CD4-positive, alpha-beta T cell (primary cell): ENCODE measurements around the gene NFKB1. TPM values are rescaled to one million over a fixed set of nuclear protein-coding genes. Genes with fewer than 3 reads are reported as not detected.

Experiments
- ATAC-seq: fragments of 200-7000 bp; cut with Tn5 transposase; one replicate; pipeline ENCODE4 v1.10.0; 2022; ENCODE audit warnings: mild to moderate bottlenecking; ENCODE audit not compliant: poor library complexity
- CTCF ChIA-PET: fragments of 350-600 bp; sonication (Branson Sonifier 250); formaldehyde crosslinking; loops from one replicate; lab custom pipeline; 2021; ENCODE audit warnings: antibody characterized with exemption, inconsistent platforms; lab: Charles Lee
- POLR2A ChIA-PET: fragments of 350-600 bp; sonication (Branson Sonifier 250); formaldehyde crosslinking; loops from one replicate; lab custom pipeline; 2021; ENCODE audit warnings: antibody characterized with exemption, inconsistent platforms; lab: Charles Lee
- DNase-seq, 14 experiments: peaks; one replicate each; pipeline ENCODE4 v3.0.0-alpha.2; 2013 to 2020; ENCODE audit warnings: mixed read lengths in 2 of 14
- H3K27ac ChIP-seq, 2 donors: one replicate each; pipeline versions ENCODE4 v1.5.1 to v1.7.0; 2013; ENCODE audit warnings: low read length in 2 of 2, low read depth in 1 of 2, mild to moderate bottlenecking in 1 of 2
- H3K27me3 ChIP-seq, 2 experiments: 1 replicate in 1 of 2; 2 replicates in 1 of 2; pipeline versions ENCODE4 v1.6.1 to v1.7.0; 2013; ENCODE audit warnings: low read length in 2 of 2, control low read depth in 1 of 2, mild to moderate bottlenecking in 1 of 2, moderate library complexity in 1 of 2; ENCODE audit not compliant: insufficient read depth in 2 of 2, control insufficient read depth in 1 of 2
- H3K36me3 ChIP-seq: one replicate; pipeline ENCODE4 v1.6.1; 2013; ENCODE audit warnings: low read length, control low read depth; ENCODE audit not compliant: insufficient read depth
- H3K4me1 ChIP-seq: one replicate; pipeline ENCODE4 v1.6.1; 2013; ENCODE audit warnings: low read length, control low read depth; ENCODE audit not compliant: insufficient read depth
- H3K4me3 ChIP-seq: one replicate; pipeline ENCODE4 v1.5.1; 2013; ENCODE audit warnings: mild to moderate bottlenecking, low read length, moderate library complexity
- H3K9me3 ChIP-seq, 2 experiments: 1 replicate in 1 of 2; 2 replicates in 1 of 2; pipeline versions ENCODE4 v1.6.1 to v1.7.0; 2013; ENCODE audit warnings: low read length in 2 of 2, mild to moderate bottlenecking in 2 of 2, control low read depth in 1 of 2, moderate library complexity in 1 of 2; ENCODE audit not compliant: control insufficient read depth in 1 of 2, insufficient read depth in 1 of 2
- H3K27ac Mint-ChIP-seq: one replicate; pipeline ENCODE4 v1.8.0; 2020; ENCODE audit warnings: mixed read lengths
- H3K27me3 Mint-ChIP-seq: one replicate; pipeline ENCODE4 v1.8.0; 2021; ENCODE audit warnings: mixed read lengths
- H3K36me3 Mint-ChIP-seq: one replicate; pipeline ENCODE4 v1.8.0; 2021; ENCODE audit warnings: low read depth, mixed read lengths
- H3K4me1 Mint-ChIP-seq: one replicate; pipeline ENCODE4 v1.8.0; 2021; ENCODE audit warnings: low read depth, mixed read lengths
- H3K4me3 Mint-ChIP-seq: one replicate; pipeline ENCODE4 v1.8.0; 2020; ENCODE audit warnings: mild to moderate bottlenecking, mixed read lengths
- H3K9me3 Mint-ChIP-seq: one replicate; pipeline ENCODE4 v1.8.0; 2020; ENCODE audit warnings: mixed read lengths
- CTCF ChIP-seq: fragments of 200-600 bp; IDR thresholded peaks from one replicate; pipeline ENCODE4 v1.8.0; 2022; ENCODE audit warnings: antibody characterized with exemption, mild to moderate bottlenecking
- intact Hi-C, 2 experiments: fragments of 100-400 bp; cut with DNase I in 1 of 2; cut with micrococcal nuclease in 1 of 2; formaldehyde crosslinking; loops; one replicate each; pipeline versions ENCODE4 v1.15.1 to v1.9.0; 2023 to 2025; cut with DNase I, micrococcal nuclease
- polyA plus RNA-seq, 2 donors: library from polyadenylated mRNA; unstranded; fragments of 120-200 nt; gene quantifications; one replicate each; pipeline ENCODE4 v1.2.1, GENCODE V29; 2013
- total RNA-seq, 174 experiments: library from RNA in 2 of 174; stranded (reverse) in 2 of 174; gene quantifications; one replicate each; pipeline ENCODE4 v1.2.3 and lab custom pipeline; 2021 to 2026

The NFKB1 gene
- total RNA-seq = 100 to 1,000 TPM; 134 TPM
- polyA plus RNA-seq (2013, experiment 1 of 2) = 50.7 TPM
- 47.9 TPM for polyA plus RNA-seq (2013, experiment 2 of 2)
- total RNA-seq (lab: John Stamatoyannopoulos, UW) = 125 to 1,825 (median 331) reads per million in 172 experiments

GRCh38 chr4:102500696-102501446, at the start of gene NFKB1:
NFKB1 (plus strand) TSS chr4:102501359; CDS start chr4:102525519, 24,160 bp downstream.
- Histone ChIP-seq H3K27ac (peak within 1 kb of the TSS; percentile 99 to 100), H3K4me1 (peaks cover 11% of the 10 kb centered on the region), H3K27me3 (no peaks in the 10 kb centered on the region), H3K36me3 (no peaks in the 10 kb centered on the region), H3K9me3 (no peaks in the 10 kb centered on the region), H3K4me3 (peak within 1 kb of the TSS; percentile 96)
- CTCF ChIA-PET = interaction anchor here (0.6 to 1.6 kb wide), 11 partner anchors 10 to 327 kb away, joined by 3 to 6 read pairs (median 4); partner anchors contain the start of gene UBE2D3
- Mint-ChIP-seq H3K27ac (peak within 1 kb of the TSS; percentile 94), H3K36me3 (peaks cover 26% of the 10 kb centered on the region), H3K4me1 (peaks cover 42% of the 10 kb centered on the region), H3K27me3 (no peaks in the 10 kb centered on the region), H3K4me3 (peak within 1 kb of the TSS; percentile 98), H3K9me3 (no peaks in the 10 kb centered on the region)
- ATAC-seq = peak; percentile 65
- POLR2A ChIA-PET = interaction anchor here (0.8 to 4.6 kb wide), 27 partner anchors 8 to 575 kb away, joined by 3 to 44 read pairs (median 4); partner anchors contain the start of genes CISD2, MANBA, SLC39A8 and SLC9B1
- TF ChIP-seq CTCF = no peak
- intact Hi-C loops = loop anchor here (5.0 kb wide), 3 partner anchors 36 to 326 kb away; partner anchors contain the start of gene UBE2D3 (in 1 of the 2)
- peak; percentile 56 to 97 (median 68) for DNase-seq

- ATAC-seq (no peak), DNase-seq (no peak)
- ChIA-PET POLR2A (no interaction called here), CTCF (no interaction called here)
- no peak for TF ChIP-seq CTCF
- Mint-ChIP-seq H3K36me3 (no peaks in the 10 kb centered on the region), H3K9me3 (no peaks in the 10 kb centered on the region), H3K4me1 (peaks cover 6% of the 10 kb centered on the region), H3K27me3 (no peaks in the 10 kb centered on the region), H3K4me3 (no peak overlapping the region), H3K27ac (no peak overlapping the region)
- H3K27me3 ChIP-seq = no peaks in the 10 kb centered on the region
- no peaks in the 10 kb centered on the region for H3K4me1 ChIP-seq
- no peaks in the 10 kb centered on the region for H3K36me3 ChIP-seq
- no peaks in the 10 kb centered on the region for H3K9me3 ChIP-seq
- no peak overlapping the region for H3K27ac ChIP-seq
- intact Hi-C loops = loop anchor here in 1 of 2 experiments (5.0 kb wide), 2 partner anchors 44 to 649 kb away; no protein-coding TSS in a partner anchor
- H3K4me3 ChIP-seq = no peak overlapping the region
Observed at GRCh38 chr4:102452854-102453253, 48.3 kb upstream of the NFKB1 start.

GRCh38 chr4:102453827-102454226, 47.3 kb upstream of the NFKB1 start:
- no peak for TF ChIP-seq CTCF
- H3K36me3 Mint-ChIP-seq = no peaks in the 10 kb centered on the region
- no peaks in the 10 kb centered on the region for H3K36me3 ChIP-seq
- ChIA-PET CTCF (interaction anchor here (1.2 kb wide), 1 partner anchor 172 kb away, joined by 3 read pairs; no protein-coding TSS in a partner anchor), POLR2A (no interaction called here)
- H3K4me1 ChIP-seq = no peaks in the 10 kb centered on the region
- H3K27ac ChIP-seq = no peak overlapping the region
- H3K27me3 ChIP-seq = no peaks in the 10 kb centered on the region
- intact Hi-C loops = loop anchor here in 1 of 2 experiments (5.0 kb wide), 2 partner anchors 43 to 648 kb away; no protein-coding TSS in a partner anchor
- no peak for ATAC-seq
- no peaks in the 10 kb centered on the region for H3K27me3 Mint-ChIP-seq
- peaks cover 6% of the 10 kb centered on the region for H3K4me1 Mint-ChIP-seq
- H3K9me3 Mint-ChIP-seq = no peaks in the 10 kb centered on the region
- H3K4me3 ChIP-seq = no peak overlapping the region
- DNase-seq = no peak
- no peak overlapping the region for H3K27ac Mint-ChIP-seq
- H3K9me3 ChIP-seq = no peaks in the 10 kb centered on the region
- no peak overlapping the region for H3K4me3 Mint-ChIP-seq
